GM12874 (cell line): Measurements from ENCODE around the gene ATP6V0B.

Experiments used
- TF ChIP-seq, protein P1 (sequence below): IDR thresholded peaks from 2 replicates; pipeline ENCODE4 v1.5.1; 2011; ENCODE audit warnings: low read depth, mild to moderate bottlenecking, control low read depth, low read length, moderate library complexity; ENCODE audit not compliant: insufficient read depth

ATP6V0B gene

GRCh38 chr1:43963006-43963405 is 11.8 kb upstream of the ATP6V0B start:
- TF ChIP-seq, protein P1, sequence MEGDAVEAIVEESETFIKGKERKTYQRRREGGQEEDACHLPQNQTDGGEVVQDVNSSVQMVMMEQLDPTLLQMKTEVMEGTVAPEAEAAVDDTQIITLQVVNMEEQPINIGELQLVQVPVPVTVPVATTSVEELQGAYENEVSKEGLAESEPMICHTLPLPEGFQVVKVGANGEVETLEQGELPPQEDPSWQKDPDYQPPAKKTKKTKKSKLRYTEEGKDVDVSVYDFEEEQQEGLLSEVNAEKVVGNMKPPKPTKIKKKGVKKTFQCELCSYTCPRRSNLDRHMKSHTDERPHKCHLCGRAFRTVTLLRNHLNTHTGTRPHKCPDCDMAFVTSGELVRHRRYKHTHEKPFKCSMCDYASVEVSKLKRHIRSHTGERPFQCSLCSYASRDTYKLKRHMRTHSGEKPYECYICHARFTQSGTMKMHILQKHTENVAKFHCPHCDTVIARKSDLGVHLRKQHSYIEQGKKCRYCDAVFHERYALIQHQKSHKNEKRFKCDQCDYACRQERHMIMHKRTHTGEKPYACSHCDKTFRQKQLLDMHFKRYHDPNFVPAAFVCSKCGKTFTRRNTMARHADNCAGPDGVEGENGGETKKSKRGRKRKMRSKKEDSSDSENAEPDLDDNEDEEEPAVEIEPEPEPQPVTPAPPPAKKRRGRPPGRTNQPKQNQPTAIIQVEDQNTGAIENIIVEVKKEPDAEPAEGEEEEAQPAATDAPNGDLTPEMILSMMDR: no peak

DNA sequence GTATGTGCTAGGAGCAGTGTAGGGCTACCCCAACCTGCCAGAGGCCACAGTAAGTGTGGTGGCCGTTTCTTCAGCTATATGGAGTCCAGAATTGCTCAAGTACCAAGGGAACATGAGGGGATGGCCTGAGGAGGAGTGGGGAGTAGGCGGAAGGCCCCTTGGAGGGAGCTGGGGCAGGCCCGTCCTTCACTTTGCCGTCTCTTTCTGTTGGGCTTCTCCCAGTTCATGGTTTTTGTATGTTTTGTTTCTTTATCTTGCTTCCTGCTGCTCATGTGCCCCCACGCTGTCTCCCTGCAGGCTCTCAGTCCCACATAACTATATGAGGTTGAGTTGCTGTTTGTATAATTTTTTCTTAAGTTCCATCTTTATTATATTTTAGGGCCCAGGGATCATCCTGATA is 10.9 kb upstream of the ATP6V0B start:
- TF ChIP-seq, protein P1: no peak

GRCh38 chr1:43965316-43965715 is 9.4 kb upstream of the ATP6V0B start:
- TF ChIP-seq, protein P1: no peak

DNA sequence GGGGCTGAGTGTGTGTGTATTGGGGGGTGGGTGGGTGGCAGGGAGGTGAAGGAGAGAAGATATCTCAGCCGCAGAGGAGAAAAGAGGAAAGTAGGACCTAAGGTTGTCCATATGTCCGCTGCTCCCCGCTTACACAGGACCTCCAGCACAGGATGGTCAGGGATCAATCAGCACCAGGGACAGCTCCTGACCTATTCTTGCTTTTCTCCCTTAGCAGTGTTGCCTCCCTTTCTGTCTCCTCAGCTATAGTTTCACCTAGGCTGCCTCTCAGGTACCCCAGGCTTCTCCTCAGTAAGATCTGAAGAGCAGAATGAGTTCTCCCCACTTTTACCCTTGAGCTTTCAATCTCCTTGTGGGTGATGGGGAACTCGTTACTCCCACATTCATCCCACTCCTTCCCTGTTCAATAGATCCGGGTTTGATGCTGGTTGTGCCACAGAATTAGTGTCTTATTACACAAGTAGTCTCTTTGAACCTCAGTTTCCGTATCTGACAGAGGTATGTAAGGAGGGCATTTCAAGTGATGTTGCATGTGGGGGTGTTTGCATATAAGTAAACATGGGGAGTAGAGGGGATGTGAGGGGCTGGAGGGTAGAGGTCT is 6.3 kb upstream of the ATP6V0B start:
- TF ChIP-seq, protein P1: no peak

- TF ChIP-seq, protein P1: no peak
Measured at GRCh38 chr1:43969416-43969745, 5.4 kb upstream of the ATP6V0B start.

- TF ChIP-seq, protein P1: no peak
Measured at GRCh38 chr1:43969746-43970466, 4.9 kb upstream of the ATP6V0B start, which contains the start of gene DPH2. Gene DPH2 (plus strand): TSS chr1:43970010. CDS start chr1:43970176, 166 bp downstream.

DNA sequence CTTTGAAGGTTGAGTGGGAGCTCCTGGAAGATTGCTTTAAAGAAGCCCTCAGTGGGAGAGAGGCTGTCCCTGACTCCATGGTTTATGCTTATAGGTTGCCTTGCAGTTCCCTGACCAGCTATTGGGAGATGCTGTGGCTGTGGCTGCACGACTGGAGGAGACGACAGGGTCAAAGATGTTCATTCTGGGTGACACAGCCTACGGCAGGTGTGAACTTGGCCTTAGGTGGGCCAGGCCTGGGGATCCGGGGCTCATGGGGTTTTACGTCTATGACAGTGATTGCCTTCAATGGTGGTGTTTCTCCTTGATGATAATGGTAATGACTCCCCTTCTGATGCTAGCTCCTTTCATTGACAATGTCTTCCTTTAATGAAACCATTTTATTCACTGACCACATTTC is 4.3 kb upstream of the ATP6V0B start:
- TF ChIP-seq, protein P1: no peak
